T-cell (primary cell): Measurements from ENCODE around the gene UPF1. TPM values are rescaled to one million over a fixed set of nuclear protein-coding genes. Genes with fewer than 3 reads are reported as not detected.

Experiments used
- ATAC-seq, 4 experiments: fragments of 200-7000 bp in 3 of 4; fragments of 150-1000 bp in 1 of 4; cut with Tn5 transposase; replicated peaks in 1 of 4; 1 replicate in 3 of 4; 2 replicates in 1 of 4; pipeline ENCODE4 v1.10.0; 2021; ENCODE audit warnings: moderate library complexity in 3 of 4, mild to moderate bottlenecking in 2 of 4, moderate number of reproducible peaks in 1 of 4
- CTCF ChIA-PET, 2 donors: fragments of 300-600 bp; sonication (Branson Sonifier 250); formaldehyde crosslinking; loops; one replicate each; lab custom pipeline; 2022; ENCODE audit warnings: antibody characterized with exemption in 2 of 2; lab: Charles Lee
- POLR2A ChIA-PET, 2 donors: fragments of 300-600 bp; sonication (Branson Sonifier 250); formaldehyde crosslinking; loops; one replicate each; lab custom pipeline; 2022; ENCODE audit warnings: antibody characterized with exemption in 2 of 2; lab: Charles Lee
- DNase-seq, 35 experiments: peaks; one replicate each; pipeline versions ENCODE4 v3.0.0 to v3.0.0-alpha.2; 2013 to 2023
- H3K27ac ChIP-seq: one replicate; pipeline ENCODE4 v1.5.1; 2013; ENCODE audit warnings: low read length
- H3K27me3 ChIP-seq, 2 experiments: replicated peaks in 1 of 2; 1 replicate in 1 of 2; 2 replicates in 1 of 2; pipeline versions ENCODE4 v1.6.1 to v1.7.0; 2013; ENCODE audit warnings: low read length in 1 of 2, mixed read lengths in 1 of 2; ENCODE audit not compliant: control insufficient read depth in 2 of 2, insufficient read depth in 2 of 2; ENCODE audit errors: extremely low read depth in 1 of 2
- H3K36me3 ChIP-seq, 2 donors: 1 replicate in 1 of 2; 2 replicates in 1 of 2; pipeline versions ENCODE4 v1.6.1 to v1.7.0; 2013; ENCODE audit warnings: low read length in 1 of 2; ENCODE audit not compliant: control insufficient read depth in 2 of 2, insufficient read depth in 1 of 2; ENCODE audit errors: extremely low read depth in 1 of 2
- H3K4me1 ChIP-seq, 2 experiments: 1 replicate in 1 of 2; 2 replicates in 1 of 2; pipeline versions ENCODE4 v1.6.1 to v1.7.0; 2013; ENCODE audit warnings: low read length in 2 of 2, mixed read lengths in 1 of 2; ENCODE audit not compliant: insufficient read depth in 2 of 2, control insufficient read depth in 1 of 2; ENCODE audit errors: extremely low read depth in 1 of 2
- H3K4me3 ChIP-seq, 2 donors: 1 replicate in 1 of 2; 2 replicates in 1 of 2; pipeline versions ENCODE4 v1.5.1 to v1.7.0; 2013; ENCODE audit warnings: mild to moderate bottlenecking in 2 of 2, low read length in 1 of 2, moderate library complexity in 1 of 2; ENCODE audit not compliant: control insufficient read depth in 1 of 2; ENCODE audit errors: extremely low read depth in 1 of 2
- H3K9me3 ChIP-seq: 2 replicates; pipeline ENCODE4 v1.7.0; 2013
- H3K27ac Mint-ChIP-seq, 2 donors: one replicate each; pipeline ENCODE4 v1.8.0; 2020 to 2021; ENCODE audit warnings: mild to moderate bottlenecking in 2 of 2, mixed read lengths in 2 of 2
- H3K27me3 Mint-ChIP-seq, 2 donors: one replicate each; pipeline ENCODE4 v1.8.0; 2021 to 2022; ENCODE audit warnings: mixed read lengths in 2 of 2
- H3K36me3 Mint-ChIP-seq: one replicate; pipeline ENCODE4 v1.8.0; 2021; ENCODE audit warnings: mixed read lengths
- H3K4me1 Mint-ChIP-seq, 3 donors: one replicate each; pipeline ENCODE4 v1.8.0; 2020 to 2022; ENCODE audit warnings: mixed read lengths in 3 of 3, mild to moderate bottlenecking in 1 of 3
- H3K4me3 Mint-ChIP-seq, 3 donors: one replicate each; pipeline ENCODE4 v1.8.0; 2020 to 2022; ENCODE audit warnings: mild to moderate bottlenecking in 3 of 3, mixed read lengths in 3 of 3, moderate library complexity in 3 of 3
- H3K9me3 Mint-ChIP-seq, 3 donors: one replicate each; pipeline ENCODE4 v1.8.0; 2020 to 2022; ENCODE audit warnings: mixed read lengths in 3 of 3
- WGBS: methylation state at CpG from one replicate; pipeline ENCODE4 v1.1.5; 2013; ENCODE audit warnings: missing lambda C conversion rate; ENCODE audit not compliant: insufficient coverage; 5-methylcytosine and 5-hydroxymethylcytosine counted together
- total RNA-seq, 35 experiments: library from RNA in 6 of 35; stranded (reverse) in 6 of 35; fragments of 120-200 nt in 1 of 35; gene quantifications; one replicate each; pipeline versions ENCODE4 v1.2.1 to v1.2.4 and lab custom pipeline; 2013 to 2026

The UPF1 gene
- total RNA-seq, 5 donors from 2014 or later (not counting 1 experiment from before 2014, with no cell fraction given): 114 to 143 (median 127) TPM

GRCh38 chr19:18792661-18793060, 39.1 kb upstream of the UPF1 start:
- H3K27me3 ChIP-seq: peaks cover 5 to 95% of the 10 kb centered on the region in 2 experiments
- no peak overlapping the region for H3K27ac ChIP-seq
- ChIA-PET CTCF (interaction anchor here in 1 of 2 donors (0.6 kb wide), 1 partner anchor 404 kb away, joined by 8 read pairs; no protein-coding TSS in a partner anchor), POLR2A (no interaction called here)
- H3K4me3 ChIP-seq: no peak overlapping the region
- 68% methylated on average over 2 of the region's 3 CpGs for WGBS
- Mint-ChIP-seq H3K9me3 (no peaks in the 10 kb centered on the region), H3K4me3 (no peak overlapping the region), H3K27me3 (peaks cover 54 to 76% of the 10 kb centered on the region in 2 donors), H3K27ac (no peak overlapping the region), H3K36me3 (no peaks in the 10 kb centered on the region), H3K4me1 (peaks cover 20 to 29% (median 28%) of the 10 kb centered on the region in 3 donors)
- ATAC-seq: no peak
- no peaks in the 10 kb centered on the region for H3K36me3 ChIP-seq
- peaks cover 3 to 33% of the 10 kb centered on the region in 2 experiments for H3K4me1 ChIP-seq
- H3K9me3 ChIP-seq: no peaks in the 10 kb centered on the region
- DNase-seq: no peak

- ChIA-PET POLR2A (no interaction called here), CTCF (interaction anchor here in 1 of 2 donors (0.6 kb wide), 1 partner anchor 405 kb away, joined by 8 read pairs; no protein-coding TSS in a partner anchor)
- no peak for DNase-seq
- no peak overlapping the region for H3K27ac Mint-ChIP-seq
- no peak for ATAC-seq
- H3K27me3 Mint-ChIP-seq: peaks cover 49 to 74% of the 10 kb centered on the region in 2 donors
- Histone ChIP-seq H3K27me3 (peaks cover 5 to 95% of the 10 kb centered on the region in 2 experiments), H3K27ac (no peak overlapping the region), H3K4me1 (peaks cover 3 to 27% of the 10 kb centered on the region in 2 experiments), H3K36me3 (no peaks in the 10 kb centered on the region), H3K9me3 (no peaks in the 10 kb centered on the region), H3K4me3 (no peak overlapping the region)
- no peaks in the 10 kb centered on the region for H3K36me3 Mint-ChIP-seq
- peaks cover 16 to 24% (median 22%) of the 10 kb centered on the region in 3 donors for H3K4me1 Mint-ChIP-seq
- WGBS: 70% methylated on average over 10 of the region's 13 CpGs
- H3K4me3 Mint-ChIP-seq: no peak overlapping the region
- H3K9me3 Mint-ChIP-seq: no peaks in the 10 kb centered on the region
Measured at GRCh38 chr19:18793144-18794028, 38.4 kb upstream of the UPF1 start.

- H3K27ac ChIP-seq: no peak overlapping the region
- ChIA-PET POLR2A (no interaction called here), CTCF (no interaction called here)
- peaks cover 3 to 22% of the 10 kb centered on the region in 2 experiments for H3K4me1 ChIP-seq
- no peaks in the 10 kb centered on the region for H3K9me3 ChIP-seq
- ATAC-seq (no peak), DNase-seq (no peak)
- H3K4me3 Mint-ChIP-seq: no peak overlapping the region
- H3K27ac Mint-ChIP-seq: no peak overlapping the region
- H3K27me3 Mint-ChIP-seq: peaks cover 49 to 71% of the 10 kb centered on the region in 2 donors
- H3K36me3 Mint-ChIP-seq: no peaks in the 10 kb centered on the region
- H3K36me3 ChIP-seq: no peaks in the 10 kb centered on the region
- 20% methylated on average over 1 of the region's 5 CpGs for WGBS
- H3K4me1 Mint-ChIP-seq: peaks cover 13 to 21% (median 18%) of the 10 kb centered on the region in 3 donors
- no peaks in the 10 kb centered on the region for H3K9me3 Mint-ChIP-seq
- H3K4me3 ChIP-seq: no peak overlapping the region
- peaks cover 5 to 96% of the 10 kb centered on the region in 2 experiments for H3K27me3 ChIP-seq
Measured at GRCh38 chr19:18794029-18794313, 37.8 kb upstream of the UPF1 start.

- Histone ChIP-seq H3K36me3 (no peaks in the 10 kb centered on the region), H3K9me3 (no peaks in the 10 kb centered on the region), H3K27me3 (peaks cover 5 to 91% of the 10 kb centered on the region in 2 experiments), H3K4me1 (peaks cover under 1 to 15% of the 10 kb centered on the region in 2 experiments), H3K27ac (no peak overlapping the region), H3K4me3 (no peak overlapping the region)
- ChIA-PET POLR2A (no interaction called here), CTCF (no interaction called here)
- no peaks in the 10 kb centered on the region for H3K9me3 Mint-ChIP-seq
- DNase-seq (no peak), ATAC-seq (no peak)
- peaks cover 9 to 14% (median 11%) of the 10 kb centered on the region in 3 donors for H3K4me1 Mint-ChIP-seq
- H3K27me3 Mint-ChIP-seq: peaks cover 45 to 64% of the 10 kb centered on the region in 2 donors
- H3K27ac Mint-ChIP-seq: no peak overlapping the region
- WGBS: 100% methylated on average over 4 of the region's 6 CpGs
- H3K4me3 Mint-ChIP-seq: no peak overlapping the region
- H3K36me3 Mint-ChIP-seq: no peaks in the 10 kb centered on the region
Measured at GRCh38 chr19:18794692-18795091, 37.1 kb upstream of the UPF1 start.

GRCh38 chr19:18795540-18795939, 36.2 kb upstream of the UPF1 start:
- peaks cover 39 to 57% of the 10 kb centered on the region in 2 donors for H3K27me3 Mint-ChIP-seq
- ATAC-seq (no peak), DNase-seq (no peak)
- Histone ChIP-seq H3K4me1 (peaks cover 0 to 7% of the 10 kb centered on the region in 2 experiments), H3K27ac (no peak overlapping the region), H3K36me3 (no peaks in the 10 kb centered on the region), H3K4me3 (no peak overlapping the region), H3K27me3 (peaks cover 5 to 86% of the 10 kb centered on the region in 2 experiments), H3K9me3 (no peaks in the 10 kb centered on the region)
- H3K36me3 Mint-ChIP-seq: no peaks in the 10 kb centered on the region
- whole genome bisulfite sequencing: 8% methylated on average over 20 of the region's 21 CpGs
- H3K4me1 Mint-ChIP-seq: peaks cover 3 to 5% (median 4%) of the 10 kb centered on the region in 3 donors
- no peaks in the 10 kb centered on the region for H3K9me3 Mint-ChIP-seq
- ChIA-PET POLR2A (interaction anchor here in 1 of 2 donors (0.6 kb wide), 1 partner anchor 182 kb away, joined by 8 read pairs; no protein-coding TSS in a partner anchor), CTCF (no interaction called here)
- H3K4me3 Mint-ChIP-seq: no peak overlapping the region
- no peak overlapping the region for H3K27ac Mint-ChIP-seq

- no peak overlapping the region for H3K4me3 Mint-ChIP-seq
- Histone ChIP-seq H3K27me3 (peaks cover 5 to 86% of the 10 kb centered on the region in 2 experiments), H3K4me1 (peaks cover 0 to 2% of the 10 kb centered on the region in 2 experiments), H3K9me3 (no peaks in the 10 kb centered on the region), H3K4me3 (no peak overlapping the region), H3K36me3 (no peaks in the 10 kb centered on the region), H3K27ac (no peak overlapping the region)
- no peaks in the 10 kb centered on the region for H3K9me3 Mint-ChIP-seq
- H3K27me3 Mint-ChIP-seq: peaks cover 34 to 55% of the 10 kb centered on the region in 2 donors
- ATAC-seq (no peak), DNase-seq (no peak)
- peaks cover 0 to 2% (median 0%) of the 10 kb centered on the region in 3 donors for H3K4me1 Mint-ChIP-seq
- ChIA-PET CTCF (interaction anchor here in 1 of 2 donors (0.6 kb wide), 1 partner anchor 302 kb away, joined by 4 read pairs; no protein-coding TSS in a partner anchor), POLR2A (no interaction called here)
- H3K27ac Mint-ChIP-seq: no peak overlapping the region
- no peaks in the 10 kb centered on the region for H3K36me3 Mint-ChIP-seq
- WGBS: no CpG with 5 or more reads among the region's 2 CpGs
Measured at GRCh38 chr19:18796239-18796638, 35.5 kb upstream of the UPF1 start.
